ENCODE results near the gene LVRN.

DNA sequence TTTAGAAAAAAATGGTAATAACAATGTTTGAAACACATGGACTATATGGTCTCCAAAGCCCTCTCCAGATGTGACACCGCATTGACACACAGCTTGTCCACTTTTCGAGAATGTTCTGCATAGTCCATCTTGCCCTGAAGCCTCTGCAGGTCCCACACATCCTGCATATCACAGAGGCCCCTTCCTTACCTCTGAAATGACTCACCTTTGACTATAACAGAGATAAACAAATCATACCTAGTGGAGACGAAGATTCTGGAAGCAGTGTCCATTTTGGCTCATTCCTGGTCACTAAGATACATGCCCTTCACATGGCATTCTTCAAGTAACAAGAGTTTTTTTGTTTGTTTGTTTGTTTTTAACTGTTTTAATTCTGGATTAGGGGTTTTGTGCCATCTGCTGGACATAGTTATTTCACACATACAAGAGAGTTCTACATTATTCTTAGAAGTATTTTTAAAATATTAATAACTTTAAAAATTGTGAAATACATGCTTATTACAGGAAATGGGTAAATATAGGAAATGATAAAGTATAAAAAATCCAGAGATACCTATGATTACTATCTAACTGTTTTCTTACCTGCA, 75.1 kb downstream of the LVRN start:
- TF ChIP-seq CTCF (IDR thresholded peaks at IDR 0.05; ENCODE audit: low read depth, low read length) (peak; percentile 38; the same call in 1 of the 2 replicates), EZH2phosphoT487 (IDR thresholded peaks at IDR 0.05; ENCODE audit: low read depth) (no peak)
